ENCODE results near the gene LAMB4. TPM values are rescaled to one million over a fixed set of nuclear protein-coding genes. Genes with fewer than 3 reads are reported as not detected.

Gene LAMB4
- polyA plus RNA-seq, 1 experiment, result 0.33 TPM

DNA sequence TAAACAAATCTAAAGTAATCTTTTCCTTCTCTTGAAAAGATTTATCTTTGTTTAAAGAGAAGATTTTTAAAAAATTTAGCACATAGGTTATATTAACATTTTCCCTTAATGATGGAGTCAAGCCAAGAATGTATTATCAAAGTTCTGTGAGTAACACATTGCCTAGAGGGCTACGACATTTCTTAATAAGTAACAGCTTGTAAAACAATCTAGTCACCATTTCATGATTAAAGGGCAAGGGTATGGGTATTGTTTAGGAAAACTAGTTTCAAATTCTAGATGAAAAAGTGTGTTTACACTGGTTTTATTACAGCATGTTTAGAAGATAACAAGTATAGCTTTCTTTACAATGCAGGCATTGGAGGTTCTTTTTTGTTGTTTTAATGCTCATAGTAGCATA is 28.6 kb upstream of the LAMB4 start:
- TF ChIP-seq, protein P1, sequence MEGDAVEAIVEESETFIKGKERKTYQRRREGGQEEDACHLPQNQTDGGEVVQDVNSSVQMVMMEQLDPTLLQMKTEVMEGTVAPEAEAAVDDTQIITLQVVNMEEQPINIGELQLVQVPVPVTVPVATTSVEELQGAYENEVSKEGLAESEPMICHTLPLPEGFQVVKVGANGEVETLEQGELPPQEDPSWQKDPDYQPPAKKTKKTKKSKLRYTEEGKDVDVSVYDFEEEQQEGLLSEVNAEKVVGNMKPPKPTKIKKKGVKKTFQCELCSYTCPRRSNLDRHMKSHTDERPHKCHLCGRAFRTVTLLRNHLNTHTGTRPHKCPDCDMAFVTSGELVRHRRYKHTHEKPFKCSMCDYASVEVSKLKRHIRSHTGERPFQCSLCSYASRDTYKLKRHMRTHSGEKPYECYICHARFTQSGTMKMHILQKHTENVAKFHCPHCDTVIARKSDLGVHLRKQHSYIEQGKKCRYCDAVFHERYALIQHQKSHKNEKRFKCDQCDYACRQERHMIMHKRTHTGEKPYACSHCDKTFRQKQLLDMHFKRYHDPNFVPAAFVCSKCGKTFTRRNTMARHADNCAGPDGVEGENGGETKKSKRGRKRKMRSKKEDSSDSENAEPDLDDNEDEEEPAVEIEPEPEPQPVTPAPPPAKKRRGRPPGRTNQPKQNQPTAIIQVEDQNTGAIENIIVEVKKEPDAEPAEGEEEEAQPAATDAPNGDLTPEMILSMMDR (IDR thresholded peaks at IDR 0.05; ENCODE audit: low read depth, low read length), result no peak
- Histone ChIP-seq H3K9me3 (ENCODE audit: control insufficient read depth, insufficient read depth, low read length) (no peaks in the 10 kb centered on the region), H3K27ac (ENCODE audit: low read depth, low read length) (no peak overlapping the region), H3K4me3 (ENCODE audit: low read depth, low read length) (no peak overlapping the region), H3K27me3 (ENCODE audit: control insufficient read depth, insufficient read depth, low read length) (no peaks in the 10 kb centered on the region)
- POLR2A ChIA-PET, result no interaction called here
- CTCF ChIA-PET, result interaction anchor here (1.0 to 1.5 kb wide), 2 partner anchors 13 to 338 kb away, joined by 3 to 4 read pairs; no protein-coding TSS in a partner anchor
- no peak for DNase-seq (ENCODE audit: low read depth, low spot score)

DNA sequence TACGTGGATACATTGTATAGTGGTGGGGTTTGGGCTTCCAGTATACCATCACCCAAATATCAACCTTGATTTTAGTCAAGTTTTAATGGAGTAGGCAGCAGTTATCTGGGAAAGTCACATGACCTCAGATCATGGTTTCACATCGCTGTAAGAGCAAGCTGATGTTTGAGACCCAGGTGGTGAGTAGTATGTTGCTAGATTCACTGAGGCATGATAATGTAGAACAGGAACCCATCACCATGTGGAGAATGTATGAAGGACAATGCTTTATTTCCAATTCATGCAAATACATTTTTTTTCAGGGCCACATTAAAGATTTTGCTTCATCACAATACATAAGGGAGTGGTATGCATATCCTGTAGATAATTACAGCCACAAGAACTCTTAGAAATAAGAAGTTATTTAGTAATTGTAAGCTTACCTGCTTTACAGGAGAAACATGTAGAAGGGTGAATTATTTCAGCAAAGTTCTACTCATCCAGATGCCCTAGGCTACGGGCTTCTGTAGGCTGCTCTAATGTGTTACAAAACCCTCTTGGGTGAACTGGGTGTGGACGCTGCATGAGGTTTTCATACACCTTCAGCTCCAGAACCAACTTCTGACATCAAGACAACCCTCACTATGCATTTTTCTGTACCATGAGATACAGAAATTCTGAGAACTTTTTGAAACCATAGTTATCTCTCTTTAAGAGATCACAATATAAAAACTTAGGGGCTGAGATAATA is 27.6 kb upstream of the LAMB4 start:
- ChIA-PET POLR2A (no interaction called here), CTCF (interaction anchor here (0.6 to 1.5 kb wide), 4 partner anchors 12 to 339 kb away, joined by 3 to 4 read pairs (median 4); no protein-coding TSS in a partner anchor)

DNA sequence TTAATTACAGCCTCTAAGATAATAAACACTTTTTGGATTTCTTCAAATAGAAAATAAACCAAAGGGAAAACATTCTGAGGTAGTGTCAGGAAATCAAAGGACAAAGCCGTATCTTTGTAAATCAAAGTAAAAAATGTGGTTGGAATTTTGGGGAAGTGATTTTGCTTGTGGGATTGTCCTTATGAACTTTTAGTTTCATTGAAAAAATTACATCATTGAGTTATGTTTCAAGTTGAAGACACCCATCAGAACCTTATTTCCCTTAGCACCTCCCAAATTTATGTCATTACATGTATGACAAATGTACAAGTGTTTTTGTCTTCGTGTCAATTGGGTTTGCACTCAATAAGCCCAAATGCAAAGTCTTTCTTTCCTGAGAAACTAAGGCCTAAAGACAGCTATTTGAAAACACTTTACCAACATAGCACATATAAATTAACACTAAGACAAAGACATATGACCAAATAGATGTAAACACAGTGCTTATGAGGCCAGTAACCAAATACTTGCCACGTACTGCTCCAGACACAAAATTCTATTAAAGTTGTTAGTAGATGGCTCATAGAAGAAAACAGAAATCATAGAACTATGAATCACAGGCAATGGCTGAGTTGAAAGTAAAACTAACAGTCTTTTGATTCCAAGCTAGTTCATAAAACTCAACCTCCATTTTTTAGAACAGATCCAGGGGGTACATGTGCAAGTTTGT is 26.9 kb upstream of the LAMB4 start:
- POLR2A ChIA-PET, result no interaction called here
- H3K27me3 ChIP-seq (ENCODE audit: control insufficient read depth, insufficient read depth, low read length), result no peaks in the 10 kb centered on the region
- CTCF ChIA-PET, result interaction anchor here (1.3 to 1.5 kb wide), 2 partner anchors 39 to 340 kb away, joined by 3 to 4 read pairs; no protein-coding TSS in a partner anchor

More for the DNA sequence above, 27.6 kb upstream of the LAMB4 start:
- H3K4me3 ChIP-seq (ENCODE audit: low read depth, low read length), result no peak overlapping the region
- DNase-seq (ENCODE audit: low read depth, low spot score), result no peak
- no peak overlapping the region for H3K27ac ChIP-seq (ENCODE audit: low read depth, low read length)
- H3K27me3 ChIP-seq (ENCODE audit: control insufficient read depth, insufficient read depth, low read length), result no peaks in the 10 kb centered on the region
- no peaks in the 10 kb centered on the region for H3K9me3 ChIP-seq (ENCODE audit: control insufficient read depth, insufficient read depth, low read length)
- TF ChIP-seq, protein P1 (IDR thresholded peaks at IDR 0.05; ENCODE audit: low read depth, low read length), result no peak

DNA sequence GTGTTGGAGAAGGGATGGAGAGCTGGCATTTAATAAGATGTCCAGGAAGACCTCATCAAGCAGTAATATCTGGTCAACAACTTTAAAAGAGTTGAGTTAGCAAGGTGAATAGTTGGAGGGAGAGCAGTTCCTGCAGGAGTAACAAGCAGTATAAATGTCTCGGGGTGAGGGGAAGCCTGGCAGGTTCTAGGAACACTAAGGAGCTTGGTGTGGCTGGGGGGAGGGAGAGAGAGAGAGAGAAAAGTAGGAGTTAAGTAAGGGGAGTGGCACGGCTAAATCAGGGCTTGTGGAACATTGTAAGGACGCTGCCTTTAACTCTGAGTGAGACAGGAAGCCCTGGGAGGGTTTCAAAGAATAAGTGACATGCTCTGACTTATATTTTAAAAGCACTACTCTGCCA is 22.0 kb upstream of the LAMB4 start:
- CTCF ChIA-PET, result no interaction called here
- TF ChIP-seq, protein P1 (IDR thresholded peaks at IDR 0.05; ENCODE audit: low read depth, low read length), result no peak
- DNase-seq (ENCODE audit: low read depth, low spot score), result no peak

More for the DNA sequence above, 26.9 kb upstream of the LAMB4 start:
- Histone ChIP-seq H3K27ac (ENCODE audit: low read depth, low read length) (no peak overlapping the region), H3K4me3 (ENCODE audit: low read depth, low read length) (no peak overlapping the region), H3K9me3 (ENCODE audit: control insufficient read depth, insufficient read depth, low read length) (no peaks in the 10 kb centered on the region)
- TF ChIP-seq, protein P1 (IDR thresholded peaks at IDR 0.05; ENCODE audit: low read depth, low read length), result no peak
- DNase-seq (ENCODE audit: low read depth, low spot score), result no peak

DNA sequence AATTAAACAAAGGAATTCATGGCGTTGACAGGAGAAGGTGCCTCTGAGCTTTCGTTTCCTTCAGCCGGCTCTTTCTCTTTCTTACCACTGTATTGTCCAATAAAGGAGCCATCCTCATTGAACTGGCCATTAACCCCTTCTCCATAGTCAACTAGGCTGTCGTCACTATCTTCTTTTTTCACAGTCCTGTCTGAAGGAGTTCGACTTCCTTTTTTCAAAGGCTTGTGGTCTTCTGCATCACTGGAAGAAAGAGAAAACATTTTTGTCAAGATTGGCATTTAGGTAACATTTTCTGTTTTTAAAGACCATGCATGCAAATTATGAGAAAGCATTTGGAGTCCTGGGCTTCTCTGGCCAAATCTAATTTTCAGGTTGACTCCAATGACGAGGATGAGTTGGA is 19.7 kb upstream of the LAMB4 start:
- DNase-seq (ENCODE audit: low read depth, low spot score), result no peak
- ChIA-PET POLR2A (interaction anchor here (0.9 kb wide), 1 partner anchor 134 kb away, joined by 3 read pairs; no protein-coding TSS in a partner anchor), CTCF (interaction anchor here (1.1 to 1.2 kb wide), 2 partner anchors 191 to 347 kb away, joined by 3 to 7 read pairs; no protein-coding TSS in a partner anchor)
- no peak overlapping the region for H3K4me3 ChIP-seq (ENCODE audit: low read depth, low read length)
- no peak overlapping the region for H3K27ac ChIP-seq (ENCODE audit: low read depth, low read length)
- H3K9me3 ChIP-seq (ENCODE audit: control insufficient read depth, insufficient read depth, low read length), result no peaks in the 10 kb centered on the region
- no peaks in the 10 kb centered on the region for H3K27me3 ChIP-seq (ENCODE audit: control insufficient read depth, insufficient read depth, low read length)
- TF ChIP-seq, protein P1 (IDR thresholded peaks at IDR 0.05; ENCODE audit: low read depth, low read length), result no peak

More for the DNA sequence above, 22.0 kb upstream of the LAMB4 start:
- Histone ChIP-seq H3K27me3 (ENCODE audit: control insufficient read depth, insufficient read depth, low read length) (no peaks in the 10 kb centered on the region), H3K9me3 (ENCODE audit: control insufficient read depth, insufficient read depth, low read length) (no peaks in the 10 kb centered on the region), H3K4me3 (ENCODE audit: low read depth, low read length) (no peak overlapping the region), H3K27ac (ENCODE audit: low read depth, low read length) (no peak overlapping the region)
- POLR2A ChIA-PET, result no interaction called here
